NCI-H1105 (cell line): ENCODE measurements around the gene LCE3D.
"Not testable (repeated sequence)": the region's sequence is repeated elsewhere in the genome, so short reads cannot be mapped to it uniquely, and the experiment has no call there.

Experiments
- DNase-seq: peaks from one replicate; lab custom pipeline; 2025; lab: John Stamatoyannopoulos, UW

Gene LCE3D

GRCh38 chr1:152580433-152580832 is at the start of gene LCE3D:
Gene LCE3D, minus strand, starts transcription at chr1:152580516. Its CDS starts 580 bp downstream, at chr1:152579936.
- DNase-seq = no peak

- no peak for DNase-seq
Observed at GRCh38 chr1:152626744-152627143, 46.4 kb upstream of the LCE3D start.

GRCh38 chr1:152623203-152623844 is 43.0 kb upstream of the LCE3D start:
- DNase-seq = no peak

- no peak for DNase-seq
Observed at GRCh38 chr1:152622803-152623202, 42.5 kb upstream of the LCE3D start, which contains the start of gene LCE3A. Gene LCE3A, minus strand, starts transcription at chr1:152623103. Its CDS starts 0 bp downstream, at chr1:152623103.

GRCh38 chr1:152621993-152622392 is 41.7 kb upstream of the LCE3D start:
- no peak for DNase-seq

GRCh38 chr1:152613511-152613910 is 33.2 kb upstream of the LCE3D start, which contains the start of gene LCE3B:
Gene LCE3B, plus strand, starts transcription at chr1:152613811. Its CDS starts 0 bp downstream, at chr1:152613811.
- DNase-seq = no peak

GRCh38 chr1:152599934-152600333 is 19.6 kb upstream of the LCE3D start, which contains the start of gene LCE3C:
Gene LCE3C, plus strand, starts transcription at chr1:152600234. Its CDS starts 498 bp downstream, at chr1:152600732.
- no peak for DNase-seq

GRCh38 chr1:152596986-152597385 is 16.7 kb upstream of the LCE3D start:
- no peak for DNase-seq

- DNase-seq = no peak
Observed at GRCh38 chr1:152585586-152585985, 5.3 kb upstream of the LCE3D start.

- DNase-seq = no peak
Observed at GRCh38 chr1:152582647-152583046, 2.3 kb upstream of the LCE3D start.

GRCh38 chr1:152579526-152579925 is 790 bp downstream of the LCE3D start:
- not testable (repeated sequence) for DNase-seq

- no peak for DNase-seq
Observed at GRCh38 chr1:152577168-152577567, 3.1 kb downstream of the LCE3D start.

GRCh38 chr1:152566681-152567080 is 13.6 kb downstream of the LCE3D start, which contains the start of gene LCE3E:
Gene LCE3E, minus strand, starts transcription at chr1:152566780. Its CDS starts 572 bp downstream, at chr1:152566208.
- no peak for DNase-seq

- DNase-seq = no peak
Observed at GRCh38 chr1:152565535-152566215, 14.6 kb downstream of the LCE3D start.

- DNase-seq = no peak
Observed at GRCh38 chr1:152565115-152565514, 15.2 kb downstream of the LCE3D start.

GRCh38 chr1:152548358-152548757 is 32.0 kb downstream of the LCE3D start:
- not testable (repeated sequence) for DNase-seq

GRCh38 chr1:152546704-152547103 is 33.6 kb downstream of the LCE3D start:
- no peak for DNase-seq

- no peak for DNase-seq
Observed at GRCh38 chr1:152543820-152544219, 36.5 kb downstream of the LCE3D start.

- DNase-seq = no peak
Observed at GRCh38 chr1:152539901-152540300, 40.4 kb downstream of the LCE3D start.

- no peak for DNase-seq
Observed at GRCh38 chr1:152537496-152537895, 42.8 kb downstream of the LCE3D start.

GRCh38 chr1:152535774-152536173 is 44.5 kb downstream of the LCE3D start:
- DNase-seq = no peak

- DNase-seq = no peak
Observed at GRCh38 chr1:152533327-152533938, 46.9 kb downstream of the LCE3D start.
